Measurements from ENCODE around the gene PALM3. TPM values are rescaled to one million over a fixed set of nuclear protein-coding genes. Genes with fewer than 3 reads are reported as not detected.

PALM3 gene
- total RNA-seq, 4 donors from 2014 or later: not detected

DNA sequence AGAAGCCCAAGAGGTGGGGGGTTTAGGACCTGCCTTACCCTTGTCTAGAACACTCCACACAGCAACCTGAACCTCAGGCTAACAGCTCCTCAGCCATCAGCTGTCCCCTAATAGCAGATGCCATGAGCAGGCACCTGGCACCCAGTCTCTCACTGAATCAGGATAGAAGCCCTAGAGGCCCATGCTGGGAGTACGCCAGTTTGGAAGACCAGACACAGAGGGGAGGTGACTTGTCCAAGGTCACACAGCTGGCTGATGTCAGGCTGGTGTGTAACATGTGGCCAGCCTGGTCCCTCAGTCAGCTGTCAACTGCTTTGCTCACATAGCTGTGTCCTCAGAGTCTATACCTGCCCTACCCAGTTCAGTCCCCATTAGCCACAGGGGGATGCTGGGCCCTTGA, 41.4 kb upstream of the PALM3 start:
- TF ChIP-seq POLR2AphosphoS5 (IDR thresholded peaks at IDR 0.05) (no peak), POLR2A (IDR thresholded peaks at IDR 0.05) (no peak), EP300 (IDR thresholded peaks at IDR 0.05) (no peak)
- TF ChIP-seq, protein P1, sequence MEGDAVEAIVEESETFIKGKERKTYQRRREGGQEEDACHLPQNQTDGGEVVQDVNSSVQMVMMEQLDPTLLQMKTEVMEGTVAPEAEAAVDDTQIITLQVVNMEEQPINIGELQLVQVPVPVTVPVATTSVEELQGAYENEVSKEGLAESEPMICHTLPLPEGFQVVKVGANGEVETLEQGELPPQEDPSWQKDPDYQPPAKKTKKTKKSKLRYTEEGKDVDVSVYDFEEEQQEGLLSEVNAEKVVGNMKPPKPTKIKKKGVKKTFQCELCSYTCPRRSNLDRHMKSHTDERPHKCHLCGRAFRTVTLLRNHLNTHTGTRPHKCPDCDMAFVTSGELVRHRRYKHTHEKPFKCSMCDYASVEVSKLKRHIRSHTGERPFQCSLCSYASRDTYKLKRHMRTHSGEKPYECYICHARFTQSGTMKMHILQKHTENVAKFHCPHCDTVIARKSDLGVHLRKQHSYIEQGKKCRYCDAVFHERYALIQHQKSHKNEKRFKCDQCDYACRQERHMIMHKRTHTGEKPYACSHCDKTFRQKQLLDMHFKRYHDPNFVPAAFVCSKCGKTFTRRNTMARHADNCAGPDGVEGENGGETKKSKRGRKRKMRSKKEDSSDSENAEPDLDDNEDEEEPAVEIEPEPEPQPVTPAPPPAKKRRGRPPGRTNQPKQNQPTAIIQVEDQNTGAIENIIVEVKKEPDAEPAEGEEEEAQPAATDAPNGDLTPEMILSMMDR (IDR thresholded peaks at IDR 0.05): no peak
- Histone ChIP-seq H3K27ac (no peak overlapping the region), H3K36me3 (peaks cover 76% of the 10 kb centered on the region)

GRCh38 chr19:14102756-14103155, 40.9 kb upstream of the PALM3 start:
- no peak overlapping the region for H3K4me3 ChIP-seq
- H3K27me3 ChIP-seq: no peaks in the 10 kb centered on the region
- 88% methylated on average over 10 of the region's 10 CpGs for WGBS
- peaks cover 80% of the 10 kb centered on the region for H3K36me3 ChIP-seq
- no peaks in the 10 kb centered on the region for H3K4me1 ChIP-seq
- no peak overlapping the region for H3K27ac ChIP-seq
- TF ChIP-seq EP300 (IDR thresholded peaks at IDR 0.05) (no peak), POLR2AphosphoS5 (IDR thresholded peaks at IDR 0.05) (no peak), POLR2A (IDR thresholded peaks at IDR 0.05) (no peak)
- TF ChIP-seq, protein P1 (IDR thresholded peaks at IDR 0.05): no peak
- no peak for DNase-seq (ENCODE audit: low spot score in 2 of 2)
- no peaks in the 10 kb centered on the region for H3K9me3 ChIP-seq

More for the DNA sequence above, 41.4 kb upstream of the PALM3 start:
- 60% methylated on average over 1 of the region's 1 CpG for WGBS
- Histone ChIP-seq H3K9me3 (no peaks in the 10 kb centered on the region), H3K4me3 (no peak overlapping the region), H3K27me3 (no peaks in the 10 kb centered on the region), H3K4me1 (no peaks in the 10 kb centered on the region)
- DNase-seq (ENCODE audit: low spot score in 2 of 2): no peak

- 85% methylated on average over 9 of the region's 11 CpGs for WGBS
- Histone ChIP-seq H3K36me3 (peaks cover 80% of the 10 kb centered on the region), H3K27me3 (no peaks in the 10 kb centered on the region), H3K4me1 (no peaks in the 10 kb centered on the region), H3K4me3 (no peak overlapping the region), H3K27ac (no peak overlapping the region), H3K9me3 (no peaks in the 10 kb centered on the region)
- no peak for TF ChIP-seq POLR2AphosphoS5 (IDR thresholded peaks at IDR 0.05)
- no peak for TF ChIP-seq POLR2A (IDR thresholded peaks at IDR 0.05)
- no peak for TF ChIP-seq EP300 (IDR thresholded peaks at IDR 0.05)
- TF ChIP-seq, protein P1 (IDR thresholded peaks at IDR 0.05): no peak
- DNase-seq (ENCODE audit: low spot score in 2 of 2): no peak
Observed at GRCh38 chr19:14102102-14102696, 40.3 kb upstream of the PALM3 start.

DNA sequence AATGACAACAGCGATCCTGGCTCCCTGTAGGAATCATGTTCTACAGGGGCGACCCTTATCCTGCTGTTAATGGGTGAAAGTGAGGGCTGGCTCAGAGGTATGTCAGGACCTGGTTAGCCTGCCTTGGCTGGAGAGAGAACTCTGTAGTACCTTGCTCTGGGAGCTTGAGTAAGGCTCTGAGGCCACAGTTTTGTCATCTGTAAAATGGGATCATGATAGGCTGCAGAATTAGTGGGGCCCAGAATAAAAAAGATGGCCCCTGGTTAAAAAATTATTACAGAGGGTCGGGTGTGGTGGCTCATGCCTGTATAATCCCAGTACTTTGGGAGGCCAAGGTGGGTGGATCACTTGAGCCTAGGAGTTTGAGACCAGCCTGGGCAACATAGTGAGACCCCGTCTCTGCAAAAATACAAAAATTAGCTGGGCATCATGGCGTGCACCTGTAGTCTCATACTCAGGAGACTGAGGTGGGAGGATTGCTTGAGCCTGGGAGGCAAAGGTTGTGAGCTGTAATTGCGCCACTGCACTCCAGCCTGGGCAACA, 39.2 kb upstream of the PALM3 start:
- no peaks in the 10 kb centered on the region for H3K27me3 ChIP-seq
- no peak for DNase-seq (ENCODE audit: low spot score in 2 of 2)
- no peak overlapping the region for H3K4me3 ChIP-seq
- no peak overlapping the region for H3K27ac ChIP-seq
- TF ChIP-seq EP300 (IDR thresholded peaks at IDR 0.05): no peak
- H3K9me3 ChIP-seq: no peaks in the 10 kb centered on the region
- H3K36me3 ChIP-seq: peaks cover 76% of the 10 kb centered on the region
- WGBS: 96% methylated on average over 6 of the region's 6 CpGs
- no peaks in the 10 kb centered on the region for H3K4me1 ChIP-seq

GRCh38 chr19:14097532-14098151, 35.8 kb upstream of the PALM3 start:
- DNase-seq (ENCODE audit: low spot score in 2 of 2): no peak
- H3K36me3 ChIP-seq: peaks cover 49% of the 10 kb centered on the region
- no peak overlapping the region for H3K27ac ChIP-seq
- no peak overlapping the region for H3K4me3 ChIP-seq
- no peaks in the 10 kb centered on the region for H3K9me3 ChIP-seq
- no peaks in the 10 kb centered on the region for H3K4me1 ChIP-seq
- H3K27me3 ChIP-seq: no peaks in the 10 kb centered on the region
- 87% methylated on average over 21 of the region's 21 CpGs for WGBS
- TF ChIP-seq POLR2A (IDR thresholded peaks at IDR 0.05) (no peak), EP300 (IDR thresholded peaks at IDR 0.05) (no peak), POLR2AphosphoS5 (IDR thresholded peaks at IDR 0.05) (no peak)
- TF ChIP-seq, protein P1 (IDR thresholded peaks at IDR 0.05): no peak
